Chondrocyte (in vitro differentiated cells): ENCODE measurements around the gene CD36. TPM values are rescaled to one million over a fixed set of nuclear protein-coding genes. Genes with fewer than 3 reads are reported as not detected.

Experiments used
- DNase-seq: peaks from one replicate; pipeline ENCODE4 v3.0.0; 2021; ENCODE audit warnings: mixed read lengths, low spot score
- H3K27ac Mint-ChIP-seq: one replicate; pipeline ENCODE4 v1.8.0; 2021; ENCODE audit warnings: mild to moderate bottlenecking, moderate library complexity, mixed read lengths; ENCODE audit not compliant: unreplicated experiment
- H3K27me3 Mint-ChIP-seq: 2 replicates; pipeline ENCODE4 v1.8.0; 2021; ENCODE audit warnings: low read depth, mixed read lengths
- H3K36me3 Mint-ChIP-seq: 2 replicates; pipeline ENCODE4 v1.8.0; 2021; ENCODE audit warnings: low read depth, mixed read lengths
- H3K4me1 Mint-ChIP-seq: 2 replicates; pipeline ENCODE4 v1.8.0; 2021; ENCODE audit warnings: low read depth, mild to moderate bottlenecking, mixed read lengths
- H3K4me3 Mint-ChIP-seq: one replicate; pipeline ENCODE4 v1.8.0; 2021; ENCODE audit warnings: mild to moderate bottlenecking, moderate library complexity, mixed read lengths; ENCODE audit not compliant: unreplicated experiment
- H3K9me3 Mint-ChIP-seq: 2 replicates; pipeline ENCODE4 v1.8.0; 2021; ENCODE audit warnings: low read depth, mixed read lengths
- total RNA-seq: library from RNA; stranded (reverse); gene quantifications from 3 replicates; pipeline ENCODE4 v1.2.1, GENCODE V29; 2021
- TF ChIP-seq, protein P1 (sequence below): fragments of 200-600 bp; sonication (generic); IDR thresholded peaks from 2 replicates; pipeline ENCODE4 v1.5.0; 2021; ENCODE audit warnings: antibody characterized with exemption, mild to moderate bottlenecking, moderate library complexity

The CD36 gene
- total RNA-seq, 1 donor from 2014 or later, result 0.72 TPM

DNA sequence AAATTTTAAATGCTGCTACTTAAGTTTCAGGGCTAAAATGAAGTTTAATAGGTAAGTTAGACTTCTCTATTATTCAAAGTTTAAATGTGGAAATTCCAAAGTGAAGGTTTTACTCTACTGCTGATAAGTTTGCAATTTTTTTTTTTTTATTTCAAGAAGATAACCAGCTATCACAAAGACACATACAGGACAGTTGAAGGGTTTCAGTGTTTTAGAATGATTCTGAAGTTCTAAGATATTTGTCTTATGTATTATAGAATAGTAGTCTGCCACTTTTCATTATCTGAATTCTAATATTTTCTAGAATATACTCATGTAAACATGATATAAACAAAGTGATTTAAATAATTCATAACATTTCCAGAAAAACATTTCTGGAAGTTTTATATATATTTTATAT lies 7.0 kb upstream of the CD36 start:
- Mint-ChIP-seq H3K27me3 (no peaks in the 10 kb centered on the region), H3K4me1 (peaks cover 26% of the 10 kb centered on the region), H3K27ac (no peak overlapping the region), H3K9me3 (no peaks in the 10 kb centered on the region), H3K4me3 (no peak overlapping the region), H3K36me3 (no peaks in the 10 kb centered on the region)
- DNase-seq, result no peak
- TF ChIP-seq, protein P1, sequence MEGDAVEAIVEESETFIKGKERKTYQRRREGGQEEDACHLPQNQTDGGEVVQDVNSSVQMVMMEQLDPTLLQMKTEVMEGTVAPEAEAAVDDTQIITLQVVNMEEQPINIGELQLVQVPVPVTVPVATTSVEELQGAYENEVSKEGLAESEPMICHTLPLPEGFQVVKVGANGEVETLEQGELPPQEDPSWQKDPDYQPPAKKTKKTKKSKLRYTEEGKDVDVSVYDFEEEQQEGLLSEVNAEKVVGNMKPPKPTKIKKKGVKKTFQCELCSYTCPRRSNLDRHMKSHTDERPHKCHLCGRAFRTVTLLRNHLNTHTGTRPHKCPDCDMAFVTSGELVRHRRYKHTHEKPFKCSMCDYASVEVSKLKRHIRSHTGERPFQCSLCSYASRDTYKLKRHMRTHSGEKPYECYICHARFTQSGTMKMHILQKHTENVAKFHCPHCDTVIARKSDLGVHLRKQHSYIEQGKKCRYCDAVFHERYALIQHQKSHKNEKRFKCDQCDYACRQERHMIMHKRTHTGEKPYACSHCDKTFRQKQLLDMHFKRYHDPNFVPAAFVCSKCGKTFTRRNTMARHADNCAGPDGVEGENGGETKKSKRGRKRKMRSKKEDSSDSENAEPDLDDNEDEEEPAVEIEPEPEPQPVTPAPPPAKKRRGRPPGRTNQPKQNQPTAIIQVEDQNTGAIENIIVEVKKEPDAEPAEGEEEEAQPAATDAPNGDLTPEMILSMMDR, result no peak

DNA sequence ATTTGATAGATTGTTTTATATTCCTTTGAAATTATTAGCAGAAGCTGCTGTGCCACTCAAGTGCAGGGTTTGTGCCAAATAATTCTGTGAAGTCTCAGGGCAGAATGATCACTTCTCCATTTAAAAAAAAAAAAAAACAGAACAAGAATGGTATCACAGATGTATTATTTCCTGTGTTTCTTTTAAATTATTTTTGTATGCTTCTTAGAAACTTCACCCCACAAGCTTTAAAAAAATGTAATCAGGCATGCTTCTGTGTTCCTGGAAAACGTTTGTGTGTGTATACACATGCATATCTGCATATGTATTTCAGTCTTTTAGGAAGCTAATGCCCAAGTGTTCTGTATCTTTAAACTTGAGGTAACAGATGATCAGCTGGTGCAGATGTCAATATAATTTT lies 6.3 kb upstream of the CD36 start:
- H3K36me3 Mint-ChIP-seq, result no peaks in the 10 kb centered on the region
- H3K27ac Mint-ChIP-seq, result no peak overlapping the region
- H3K4me1 Mint-ChIP-seq, result peaks cover 25% of the 10 kb centered on the region
- H3K9me3 Mint-ChIP-seq, result no peaks in the 10 kb centered on the region
- H3K27me3 Mint-ChIP-seq, result no peaks in the 10 kb centered on the region
- no peak for DNase-seq
- TF ChIP-seq, protein P1, result no peak
- no peak overlapping the region for H3K4me3 Mint-ChIP-seq

GRCh38 chr7:80632819-80633218 lies 5.6 kb upstream of the CD36 start:
- Mint-ChIP-seq H3K9me3 (no peaks in the 10 kb centered on the region), H3K4me3 (no peak overlapping the region), H3K27me3 (no peaks in the 10 kb centered on the region), H3K36me3 (no peaks in the 10 kb centered on the region), H3K4me1 (peaks cover 32% of the 10 kb centered on the region), H3K27ac (no peak overlapping the region)
- no peak for DNase-seq
- TF ChIP-seq, protein P1, result no peak

GRCh38 chr7:80634505-80634904 lies 3.9 kb upstream of the CD36 start:
- H3K27me3 Mint-ChIP-seq, result no peaks in the 10 kb centered on the region
- H3K4me1 Mint-ChIP-seq, result peaks cover 34% of the 10 kb centered on the region
- H3K4me3 Mint-ChIP-seq, result no peak overlapping the region
- peak overlapping the region; percentile 57 for H3K27ac Mint-ChIP-seq
- DNase-seq, result no peak
- H3K36me3 Mint-ChIP-seq, result no peaks in the 10 kb centered on the region
- TF ChIP-seq, protein P1, result no peak
- H3K9me3 Mint-ChIP-seq, result no peaks in the 10 kb centered on the region

GRCh38 chr7:80635533-80635932 lies 2.9 kb upstream of the CD36 start:
- Mint-ChIP-seq H3K27ac (no peak overlapping the region), H3K9me3 (peaks cover 2% of the 10 kb centered on the region), H3K4me3 (no peak overlapping the region), H3K4me1 (peaks cover 33% of the 10 kb centered on the region), H3K27me3 (no peaks in the 10 kb centered on the region), H3K36me3 (no peaks in the 10 kb centered on the region)
- TF ChIP-seq, protein P1, result no peak
- no peak for DNase-seq
